ENCODE data around the gene HLCS.

DNA sequence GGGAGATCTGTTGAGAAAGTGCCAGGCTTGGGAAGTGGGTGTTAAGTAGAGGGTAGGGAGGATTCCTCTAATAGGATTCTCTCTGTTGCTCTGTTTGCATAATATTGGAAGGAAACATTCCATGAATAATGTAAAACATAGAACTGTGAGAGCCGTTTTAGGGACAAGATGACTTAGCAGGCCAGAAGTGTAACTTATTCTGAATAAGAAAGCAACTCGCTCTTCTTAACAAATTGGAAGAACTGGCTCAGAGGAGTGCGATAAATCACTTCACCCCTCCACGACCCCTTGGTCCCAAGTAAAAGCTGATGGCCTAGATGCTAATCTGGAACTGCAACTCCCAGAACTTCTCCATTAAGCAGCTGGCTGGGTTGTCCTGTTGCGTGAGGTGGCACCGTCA, 248.5 kb downstream of the HLCS start:
- TF ChIP-seq, protein P1, sequence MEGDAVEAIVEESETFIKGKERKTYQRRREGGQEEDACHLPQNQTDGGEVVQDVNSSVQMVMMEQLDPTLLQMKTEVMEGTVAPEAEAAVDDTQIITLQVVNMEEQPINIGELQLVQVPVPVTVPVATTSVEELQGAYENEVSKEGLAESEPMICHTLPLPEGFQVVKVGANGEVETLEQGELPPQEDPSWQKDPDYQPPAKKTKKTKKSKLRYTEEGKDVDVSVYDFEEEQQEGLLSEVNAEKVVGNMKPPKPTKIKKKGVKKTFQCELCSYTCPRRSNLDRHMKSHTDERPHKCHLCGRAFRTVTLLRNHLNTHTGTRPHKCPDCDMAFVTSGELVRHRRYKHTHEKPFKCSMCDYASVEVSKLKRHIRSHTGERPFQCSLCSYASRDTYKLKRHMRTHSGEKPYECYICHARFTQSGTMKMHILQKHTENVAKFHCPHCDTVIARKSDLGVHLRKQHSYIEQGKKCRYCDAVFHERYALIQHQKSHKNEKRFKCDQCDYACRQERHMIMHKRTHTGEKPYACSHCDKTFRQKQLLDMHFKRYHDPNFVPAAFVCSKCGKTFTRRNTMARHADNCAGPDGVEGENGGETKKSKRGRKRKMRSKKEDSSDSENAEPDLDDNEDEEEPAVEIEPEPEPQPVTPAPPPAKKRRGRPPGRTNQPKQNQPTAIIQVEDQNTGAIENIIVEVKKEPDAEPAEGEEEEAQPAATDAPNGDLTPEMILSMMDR (IDR thresholded peaks at IDR 0.05; ENCODE audit: control extremely low read depth in 1 of 3, insufficient read depth in 1 of 3, low read depth in 1 of 3, low read length in 3 of 3): no peak
- no peak for TF ChIP-seq POLR2A (IDR thresholded peaks at IDR 0.05; ENCODE audit: control extremely low read depth in 1 of 2, low read depth in 2 of 2, low read length in 2 of 2)
- no peak for TF ChIP-seq ATF2 (IDR thresholded peaks at IDR 0.05; ENCODE audit: low read length)
- no peak for TF ChIP-seq TAF7 (optimal IDR thresholded peaks at IDR 0.05; ENCODE audit: borderline replicate concordance, low read depth, low read length)
- no peak for TF ChIP-seq ZNF274 (IDR thresholded peaks at IDR 0.05; ENCODE audit: borderline replicate concordance, extremely low read depth, low read length)
- TF ChIP-seq KDM1A (IDR thresholded peaks at IDR 0.05; ENCODE audit: borderline replicate concordance, low read length): no peak
- no peak for TF ChIP-seq JUN (IDR thresholded peaks at IDR 0.05; ENCODE audit: low read depth, low read length)
- no peak for TF ChIP-seq SRF (IDR thresholded peaks at IDR 0.05; ENCODE audit: low read depth, low read length)

Measured in H1 (cell line).